SK-N-SH treated with all-trans-retinoic acid at 6 μM for 48 hours (cell line): Measurements from ENCODE around the gene DHODH.

Experiments used
- ATAC-seq: fragments of 200-7000 bp; cut with Tn5 transposase; 3 replicates; pipeline ENCODE4 v1.9.1; 2020; ENCODE audit warnings: mild to moderate bottlenecking, moderate library complexity
- ARNTL ChIP-seq: fragments of 450-650 bp; formaldehyde crosslinking; IDR thresholded peaks from 2 replicates; pipeline ENCODE4 v1.5.0; 2020; ENCODE audit warnings: low read depth, mild to moderate bottlenecking, moderate library complexity, borderline replicate concordance
- BACH2 ChIP-seq: fragments of 250-450 bp; sonication (Bioruptor Pico); IDR thresholded peaks from 2 replicates; pipeline ENCODE4 v1.9.0; 2021; ENCODE audit warnings: mild to moderate bottlenecking, borderline replicate concordance
- CSDC2 ChIP-seq: fragments of 250-450 bp; sonication (Bioruptor Pico); IDR thresholded peaks from 2 replicates; pipeline ENCODE4 v1.5.0; 2020; ENCODE audit warnings: mild to moderate bottlenecking, moderate library complexity
- ESRRG ChIP-seq: fragments of 250-450 bp; sonication (Bioruptor Pico); IDR thresholded peaks from 2 replicates; pipeline ENCODE4 v1.6.1; 2021; ENCODE audit warnings: mild to moderate bottlenecking
- GLIS3 ChIP-seq: fragments of 250-450 bp; sonication (Bioruptor Pico); IDR thresholded peaks from 2 replicates; pipeline ENCODE4 v1.5.0; 2020; ENCODE audit warnings: mild to moderate bottlenecking, moderate library complexity
- ISL1 ChIP-seq: fragments of 250-450 bp; sonication (Bioruptor Pico); IDR thresholded peaks from 2 replicates; pipeline ENCODE4 v2.1.2; 2022; ENCODE audit warnings: mild to moderate bottlenecking, moderate library complexity
- OSR1 ChIP-seq: fragments of 250-450 bp; sonication (Bioruptor Pico); IDR thresholded peaks from 2 replicates; pipeline ENCODE4 v1.8.0; 2022; ENCODE audit warnings: moderate library complexity, mild to moderate bottlenecking, inconsistent platforms
- PPARA ChIP-seq: fragments of 250-450 bp; sonication (Bioruptor Pico); IDR thresholded peaks from 2 replicates; pipeline ENCODE4 v1.5.0; 2020; ENCODE audit warnings: mild to moderate bottlenecking, borderline replicate concordance
- RARB ChIP-seq: fragments of 250-450 bp; sonication (Bioruptor Pico); IDR thresholded peaks from 2 replicates; pipeline ENCODE4 v1.8.0; 2021; ENCODE audit warnings: mild to moderate bottlenecking, moderate library complexity
- SNAI2 ChIP-seq: fragments of 250-450 bp; sonication (Bioruptor Pico); IDR thresholded peaks from 2 replicates; pipeline ENCODE4 v1.5.0; 2020; ENCODE audit warnings: mild to moderate bottlenecking, moderate library complexity
- TCF4 ChIP-seq: fragments of 250-450 bp; sonication (Bioruptor Pico); IDR thresholded peaks from 2 replicates; pipeline ENCODE4 v1.8.0; 2021; ENCODE audit warnings: mild to moderate bottlenecking, moderate library complexity, borderline replicate concordance
- TOX ChIP-seq: fragments of 250-450 bp; sonication (Bioruptor Pico); IDR thresholded peaks from 2 replicates; pipeline ENCODE4 v1.8.0; 2021; ENCODE audit warnings: mild to moderate bottlenecking, moderate library complexity, borderline replicate concordance
- ZC3H10 ChIP-seq: fragments of 250-450 bp; sonication (Bioruptor Pico); IDR thresholded peaks from 2 replicates; pipeline ENCODE4 v1.5.1; 2021; ENCODE audit warnings: mild to moderate bottlenecking, moderate library complexity
- ZFP3 ChIP-seq: fragments of 250-450 bp; sonication (Bioruptor Pico); IDR thresholded peaks from 2 replicates; pipeline ENCODE4 v1.5.0; 2020; ENCODE audit warnings: mild to moderate bottlenecking, moderate library complexity
- ZFP30 ChIP-seq: fragments of 450-650 bp; formaldehyde crosslinking; IDR thresholded peaks from 2 replicates; pipeline ENCODE4 v1.5.0; 2022; ENCODE audit warnings: mild to moderate bottlenecking, moderate library complexity
- ZNF565 ChIP-seq: fragments of 450-650 bp; formaldehyde crosslinking; conservative IDR thresholded peaks from 2 replicates; pipeline ENCODE4 v1.5.0; 2020; ENCODE audit warnings: low read depth, mild to moderate bottlenecking, moderate library complexity
- ZNF70 ChIP-seq: fragments of 450-650 bp; formaldehyde crosslinking; IDR thresholded peaks from 2 replicates; pipeline ENCODE4 v1.5.0; 2020; ENCODE audit warnings: mild to moderate bottlenecking, moderate library complexity
- ZNF8 ChIP-seq: fragments of 450-650 bp; formaldehyde crosslinking; IDR thresholded peaks from 2 replicates; pipeline ENCODE4 v1.5.0; 2020; ENCODE audit warnings: mild to moderate bottlenecking, moderate library complexity
- TF ChIP-seq, protein P1 (sequence below): fragments of 250-450 bp; sonication (Bioruptor Pico); IDR thresholded peaks from 2 replicates; pipeline ENCODE4 v1.8.0; 2020; ENCODE audit warnings: mild to moderate bottlenecking, moderate library complexity, borderline replicate concordance
- TF ChIP-seq, protein P2 (sequence below): fragments of 250-450 bp; sonication (Bioruptor Pico); IDR thresholded peaks from 2 replicates; pipeline ENCODE4 v1.5.1; 2020; ENCODE audit warnings: low read depth, mild to moderate bottlenecking, moderate library complexity
- TF ChIP-seq, protein P3 (sequence below): fragments of 250-450 bp; sonication (Bioruptor Pico); IDR thresholded peaks from 2 replicates; pipeline ENCODE4 v1.8.0; 2021; ENCODE audit warnings: low read depth, mild to moderate bottlenecking, moderate library complexity, borderline replicate concordance
- TF ChIP-seq, protein P4 (sequence below): fragments of 250-450 bp; sonication (Bioruptor Pico); IDR thresholded peaks from 2 replicates; pipeline ENCODE4 v1.5.0; 2020; ENCODE audit warnings: mild to moderate bottlenecking, moderate library complexity

Gene DHODH

DNA sequence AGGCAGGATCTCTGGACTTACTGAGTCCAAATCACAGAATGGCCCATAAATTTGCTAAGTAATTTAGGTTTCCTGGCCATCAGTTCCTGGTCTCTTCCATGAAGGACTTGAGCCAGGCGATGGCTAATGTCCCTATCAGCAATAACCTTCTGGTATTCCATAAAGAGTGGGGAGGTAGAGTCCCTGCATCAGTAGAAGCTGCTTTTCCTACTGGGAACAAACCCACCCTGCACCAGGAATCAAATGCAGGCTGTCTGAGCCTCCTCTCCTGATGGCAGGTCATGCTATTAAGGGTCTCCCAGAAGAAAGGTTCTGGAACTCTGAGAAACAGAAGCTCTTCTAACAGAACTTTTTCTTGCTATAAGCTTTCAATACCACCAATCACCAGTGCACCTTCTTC is 53.0 kb downstream of the DHODH start:
- TF ChIP-seq, protein P1, sequence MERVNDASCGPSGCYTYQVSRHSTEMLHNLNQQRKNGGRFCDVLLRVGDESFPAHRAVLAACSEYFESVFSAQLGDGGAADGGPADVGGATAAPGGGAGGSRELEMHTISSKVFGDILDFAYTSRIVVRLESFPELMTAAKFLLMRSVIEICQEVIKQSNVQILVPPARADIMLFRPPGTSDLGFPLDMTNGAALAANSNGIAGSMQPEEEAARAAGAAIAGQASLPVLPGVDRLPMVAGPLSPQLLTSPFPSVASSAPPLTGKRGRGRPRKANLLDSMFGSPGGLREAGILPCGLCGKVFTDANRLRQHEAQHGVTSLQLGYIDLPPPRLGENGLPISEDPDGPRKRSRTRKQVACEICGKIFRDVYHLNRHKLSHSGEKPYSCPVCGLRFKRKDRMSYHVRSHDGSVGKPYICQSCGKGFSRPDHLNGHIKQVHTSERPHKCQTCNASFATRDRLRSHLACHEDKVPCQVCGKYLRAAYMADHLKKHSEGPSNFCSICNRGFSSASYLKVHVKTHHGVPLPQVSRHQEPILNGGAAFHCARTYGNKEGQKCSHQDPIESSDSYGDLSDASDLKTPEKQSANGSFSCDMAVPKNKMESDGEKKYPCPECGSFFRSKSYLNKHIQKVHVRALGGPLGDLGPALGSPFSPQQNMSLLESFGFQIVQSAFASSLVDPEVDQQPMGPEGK (CRISPR knock-in tag), result no peak
- no peak for TF ChIP-seq ESRRG (CRISPR knock-in tag)
- TF ChIP-seq ZFP3 (CRISPR knock-in tag), result no peak
- TF ChIP-seq ISL1, result no peak
- TF ChIP-seq, protein P2, sequence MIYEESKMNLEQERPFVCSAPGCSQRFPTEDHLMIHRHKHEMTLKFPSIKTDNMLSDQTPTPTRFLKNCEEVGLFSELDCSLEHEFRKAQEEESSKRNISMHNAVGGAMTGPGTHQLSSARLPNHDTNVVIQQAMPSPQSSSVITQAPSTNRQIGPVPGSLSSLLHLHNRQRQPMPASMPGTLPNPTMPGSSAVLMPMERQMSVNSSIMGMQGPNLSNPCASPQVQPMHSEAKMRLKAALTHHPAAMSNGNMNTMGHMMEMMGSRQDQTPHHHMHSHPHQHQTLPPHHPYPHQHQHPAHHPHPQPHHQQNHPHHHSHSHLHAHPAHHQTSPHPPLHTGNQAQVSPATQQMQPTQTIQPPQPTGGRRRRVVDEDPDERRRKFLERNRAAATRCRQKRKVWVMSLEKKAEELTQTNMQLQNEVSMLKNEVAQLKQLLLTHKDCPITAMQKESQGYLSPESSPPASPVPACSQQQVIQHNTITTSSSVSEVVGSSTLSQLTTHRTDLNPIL (CRISPR knock-in tag), result no peak
- no peak for TF ChIP-seq ZFP30 (CRISPR knock-in tag)
- TF ChIP-seq, protein P3, sequence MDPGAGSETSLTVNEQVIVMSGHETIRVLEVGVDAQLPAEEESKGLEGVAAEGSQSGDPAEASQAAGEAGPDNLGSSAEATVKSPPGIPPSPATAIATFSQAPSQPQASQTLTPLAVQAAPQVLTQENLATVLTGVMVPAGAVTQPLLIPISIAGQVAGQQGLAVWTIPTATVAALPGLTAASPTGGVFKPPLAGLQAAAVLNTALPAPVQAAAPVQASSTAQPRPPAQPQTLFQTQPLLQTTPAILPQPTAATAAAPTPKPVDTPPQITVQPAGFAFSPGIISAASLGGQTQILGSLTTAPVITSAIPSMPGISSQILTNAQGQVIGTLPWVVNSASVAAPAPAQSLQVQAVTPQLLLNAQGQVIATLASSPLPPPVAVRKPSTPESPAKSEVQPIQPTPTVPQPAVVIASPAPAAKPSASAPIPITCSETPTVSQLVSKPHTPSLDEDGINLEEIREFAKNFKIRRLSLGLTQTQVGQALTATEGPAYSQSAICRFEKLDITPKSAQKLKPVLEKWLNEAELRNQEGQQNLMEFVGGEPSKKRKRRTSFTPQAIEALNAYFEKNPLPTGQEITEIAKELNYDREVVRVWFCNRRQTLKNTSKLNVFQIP (CRISPR knock-in tag), result no peak
- no peak for TF ChIP-seq CSDC2 (CRISPR knock-in tag)
- TF ChIP-seq ZNF70 (CRISPR knock-in tag), result no peak
- TF ChIP-seq ZC3H10 (CRISPR knock-in tag), result no peak
- no peak for TF ChIP-seq TCF4 (CRISPR knock-in tag)
- no peak for TF ChIP-seq ZNF565 (CRISPR knock-in tag)
- TF ChIP-seq, protein P4, sequence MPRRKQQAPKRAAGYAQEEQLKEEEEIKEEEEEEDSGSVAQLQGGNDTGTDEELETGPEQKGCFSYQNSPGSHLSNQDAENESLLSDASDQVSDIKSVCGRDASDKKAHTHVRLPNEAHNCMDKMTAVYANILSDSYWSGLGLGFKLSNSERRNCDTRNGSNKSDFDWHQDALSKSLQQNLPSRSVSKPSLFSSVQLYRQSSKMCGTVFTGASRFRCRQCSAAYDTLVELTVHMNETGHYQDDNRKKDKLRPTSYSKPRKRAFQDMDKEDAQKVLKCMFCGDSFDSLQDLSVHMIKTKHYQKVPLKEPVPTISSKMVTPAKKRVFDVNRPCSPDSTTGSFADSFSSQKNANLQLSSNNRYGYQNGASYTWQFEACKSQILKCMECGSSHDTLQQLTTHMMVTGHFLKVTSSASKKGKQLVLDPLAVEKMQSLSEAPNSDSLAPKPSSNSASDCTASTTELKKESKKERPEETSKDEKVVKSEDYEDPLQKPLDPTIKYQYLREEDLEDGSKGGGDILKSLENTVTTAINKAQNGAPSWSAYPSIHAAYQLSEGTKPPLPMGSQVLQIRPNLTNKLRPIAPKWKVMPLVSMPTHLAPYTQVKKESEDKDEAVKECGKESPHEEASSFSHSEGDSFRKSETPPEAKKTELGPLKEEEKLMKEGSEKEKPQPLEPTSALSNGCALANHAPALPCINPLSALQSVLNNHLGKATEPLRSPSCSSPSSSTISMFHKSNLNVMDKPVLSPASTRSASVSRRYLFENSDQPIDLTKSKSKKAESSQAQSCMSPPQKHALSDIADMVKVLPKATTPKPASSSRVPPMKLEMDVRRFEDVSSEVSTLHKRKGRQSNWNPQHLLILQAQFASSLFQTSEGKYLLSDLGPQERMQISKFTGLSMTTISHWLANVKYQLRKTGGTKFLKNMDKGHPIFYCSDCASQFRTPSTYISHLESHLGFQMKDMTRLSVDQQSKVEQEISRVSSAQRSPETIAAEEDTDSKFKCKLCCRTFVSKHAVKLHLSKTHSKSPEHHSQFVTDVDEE (CRISPR knock-in tag), result no peak
- TF ChIP-seq ARNTL (CRISPR knock-in tag), result no peak
- no peak for TF ChIP-seq RARB (CRISPR knock-in tag)
- TF ChIP-seq ZNF8 (CRISPR knock-in tag), result no peak
- TF ChIP-seq OSR1, result no peak
- TF ChIP-seq PPARA, result no peak
- TF ChIP-seq BACH2 (CRISPR knock-in tag), result no peak
- no peak for TF ChIP-seq SNAI2 (CRISPR knock-in tag)
- ATAC-seq, result no peak

DNA sequence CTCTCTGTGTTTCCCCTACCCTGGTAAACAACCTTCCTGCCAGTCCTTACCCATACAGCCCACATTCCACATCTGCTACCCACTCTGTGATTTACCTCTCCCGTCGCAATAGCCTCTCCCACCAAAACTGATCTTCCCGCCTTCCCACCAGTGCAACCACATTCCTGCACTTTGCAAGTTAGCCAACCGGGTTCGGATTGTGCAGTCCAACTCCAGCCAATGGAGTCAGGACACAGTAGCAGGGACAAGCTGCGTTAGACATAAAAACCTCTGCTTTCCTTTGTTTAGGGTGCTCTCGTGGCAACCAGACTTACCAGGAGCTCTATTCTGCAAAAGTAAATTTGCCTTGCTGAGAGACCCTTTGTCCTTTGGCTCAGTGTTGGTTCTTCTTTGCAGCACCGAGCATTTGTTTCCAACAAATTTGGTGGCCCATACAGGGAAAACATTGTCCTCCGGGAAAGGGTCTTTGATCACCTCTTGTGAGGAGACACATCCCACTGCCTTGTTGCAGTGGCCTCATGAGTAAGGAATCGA is 55.9 kb downstream of the DHODH start:
- TF ChIP-seq TOX (CRISPR knock-in tag) (no peak), ZFP3 (CRISPR knock-in tag) (no peak), ESRRG (CRISPR knock-in tag) (no peak), ZFP30 (CRISPR knock-in tag) (no peak), TCF4 (CRISPR knock-in tag) (no peak), ZNF8 (CRISPR knock-in tag) (no peak), BACH2 (CRISPR knock-in tag) (no peak), ARNTL (CRISPR knock-in tag) (no peak), SNAI2 (CRISPR knock-in tag) (no peak), ZC3H10 (CRISPR knock-in tag) (no peak), OSR1 (no peak), GLIS3 (CRISPR knock-in tag) (no peak), ZNF565 (CRISPR knock-in tag) (no peak)
- TF ChIP-seq, protein P1 (CRISPR knock-in tag), result no peak
- TF ChIP-seq, protein P3 (CRISPR knock-in tag), result no peak
- no peak for ATAC-seq
